G401 (cell line): ENCODE measurements around the gene CABP4. TPM values are rescaled to one million over a fixed set of nuclear protein-coding genes. Genes with fewer than 3 reads are reported as not detected.
"Not testable (repeated sequence)": the region's sequence is repeated elsewhere in the genome, so short reads cannot be mapped to it uniquely, and the experiment has no call there.

ENCODE experiments used
- DNase-seq: peaks from one replicate; pipeline ENCODE4 v3.0.0-alpha.2; 2015; ENCODE audit warnings: low spot score
- in situ Hi-C: cut with HindIII; loops from 2 replicates; pipeline ENCODE4 v1.10.0; 2016; ENCODE audit warnings: low sequenced_read_pairs, mixed read lengths
- total RNA-seq: library from RNA; depleted of rRNA; stranded (reverse); fragments of >200 nt; shearing (Covaris generic); gene quantifications from 2 replicates; pipeline ENCODE4 v1.2.3, GENCODE V29; 2014

Gene CABP4
- total RNA-seq, 1 experiment from 2014 or later: not detected

- peak; percentile 83 for DNase-seq
Measured at GRCh38 chr11:67418476-67419281, 36.5 kb upstream of the CABP4 start.

GRCh38 chr11:67419325-67420049, 35.7 kb upstream of the CABP4 start:
- in situ Hi-C loops: no loop called here
- DNase-seq: no peak

More at GRCh38 chr11:67418476-67419281, 36.5 kb upstream of the CABP4 start:
- in situ Hi-C loops: no loop called here

- in situ Hi-C loops: no loop called here
- no peak for DNase-seq
Measured at GRCh38 chr11:67420147-67420645, 35.0 kb upstream of the CABP4 start.

- peak; percentile 96 for DNase-seq
- in situ Hi-C loops: no loop called here
Measured at GRCh38 chr11:67420646-67421429, 34.3 kb upstream of the CABP4 start.

- in situ Hi-C loops: no loop called here
- DNase-seq: no peak
Measured at GRCh38 chr11:67421430-67422031, 33.6 kb upstream of the CABP4 start.

- in situ Hi-C loops: no loop called here
- DNase-seq: no peak
Measured at GRCh38 chr11:67422891-67423290, 32.3 kb upstream of the CABP4 start.

GRCh38 chr11:67423466-67423865, 31.7 kb upstream of the CABP4 start:
- DNase-seq: no peak
- in situ Hi-C loops: no loop called here

- in situ Hi-C loops: no loop called here
- no peak for DNase-seq
Measured at GRCh38 chr11:67423891-67424613, 31.1 kb upstream of the CABP4 start.

- in situ Hi-C loops, DNase-seq: not testable (repeated sequence)
Measured at GRCh38 chr11:67427364-67427859, 27.7 kb upstream of the CABP4 start.

GRCh38 chr11:67428052-67429001, 26.8 kb upstream of the CABP4 start, which contains the start of gene RPS6KB2:
TSS of gene RPS6KB2 (plus strand) at chr11:67428494. CDS start at chr11:67428546, 52 bp downstream.
- in situ Hi-C loops: no loop called here
- peak; percentile 98 for DNase-seq

- in situ Hi-C loops: no loop called here
- DNase-seq: no peak
Measured at GRCh38 chr11:67429038-67429668, 26.0 kb upstream of the CABP4 start.

- no peak for DNase-seq
- in situ Hi-C loops: no loop called here
Measured at GRCh38 chr11:67429722-67430121, 25.4 kb upstream of the CABP4 start.

- in situ Hi-C loops: no loop called here
Measured at GRCh38 chr11:67431346-67432249, 23.6 kb upstream of the CABP4 start.

GRCh38 chr11:67432655-67433349, 22.4 kb upstream of the CABP4 start:
- DNase-seq: no peak
- in situ Hi-C loops: no loop called here

More at GRCh38 chr11:67431346-67432249, 23.6 kb upstream of the CABP4 start:
- DNase-seq: no peak
